ENCODE results near the gene RAD23A. TPM values are rescaled to one million over a fixed set of nuclear protein-coding genes. Genes with fewer than 3 reads are reported as not detected.

RAD23A gene
- total RNA-seq, 1 donor from 2014 or later: 37.7 TPM

DNA sequence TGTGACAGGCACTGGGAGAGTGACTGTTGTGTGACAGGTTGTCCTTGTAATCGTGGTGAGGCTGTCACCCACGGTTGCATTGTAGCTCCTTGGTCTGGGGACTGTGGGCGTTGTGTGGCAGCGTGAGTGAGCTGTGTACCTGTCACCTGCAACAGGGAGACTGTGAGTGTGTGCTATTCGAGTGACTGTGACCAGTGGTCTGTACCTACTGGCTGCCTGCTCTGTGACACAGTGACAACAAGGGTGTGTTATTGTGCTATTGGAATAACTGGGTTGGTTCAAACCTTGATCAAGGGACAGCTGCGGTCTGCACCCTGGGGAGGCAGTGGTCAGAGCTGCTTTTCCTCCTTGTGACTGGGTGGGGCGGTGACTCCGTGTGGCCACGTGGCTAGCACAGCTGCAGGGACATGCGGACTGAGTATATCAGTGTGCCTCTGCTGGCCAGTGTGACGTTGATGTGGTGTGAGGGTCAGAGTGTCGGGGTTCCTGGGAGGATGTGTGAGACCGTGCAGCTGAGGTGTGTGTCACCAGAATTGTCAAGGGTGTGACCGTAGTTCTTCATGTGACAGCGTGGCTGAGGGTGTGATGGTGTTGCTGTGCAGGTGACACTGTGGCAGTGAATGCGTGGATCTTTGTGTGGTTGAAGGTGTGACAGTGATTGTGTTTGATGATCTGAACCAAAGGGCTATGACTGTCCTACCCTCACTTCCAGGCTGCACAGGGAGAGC, 39.6 kb downstream of the RAD23A start:
- H3K27me3 ChIP-seq: peaks cover 100% of the 10 kb centered on the region
- H3K27ac ChIP-seq: no peak overlapping the region
- H3F3A ChIP-seq (ENCODE audit: low read depth): peaks cover 6% of the 10 kb centered on the region
- H3K9me3 ChIP-seq (ENCODE audit: low read depth): no peaks in the 10 kb centered on the region
- Mint-ChIP-seq H3K27ac (no peak overlapping the region), H3K9me3 (peaks cover 2% of the 10 kb centered on the region), H3K4me3 (peak overlapping the region; percentile 72), H3K4me1 (peaks cover 13% of the 10 kb centered on the region), H3K27me3 (ENCODE audit: insufficient read depth, low read depth) (peaks cover 16% of the 10 kb centered on the region), H3K36me3 (no peaks in the 10 kb centered on the region)
- H4K20me1 ChIP-seq (ENCODE audit: low read depth): peaks cover 5% of the 10 kb centered on the region
- TF ChIP-seq EZH2phosphoT487 (IDR thresholded peaks at IDR 0.05) (no peak), EZH2 (IDR thresholded peaks at IDR 0.05) (no peak)
- TF ChIP-seq, protein P1, sequence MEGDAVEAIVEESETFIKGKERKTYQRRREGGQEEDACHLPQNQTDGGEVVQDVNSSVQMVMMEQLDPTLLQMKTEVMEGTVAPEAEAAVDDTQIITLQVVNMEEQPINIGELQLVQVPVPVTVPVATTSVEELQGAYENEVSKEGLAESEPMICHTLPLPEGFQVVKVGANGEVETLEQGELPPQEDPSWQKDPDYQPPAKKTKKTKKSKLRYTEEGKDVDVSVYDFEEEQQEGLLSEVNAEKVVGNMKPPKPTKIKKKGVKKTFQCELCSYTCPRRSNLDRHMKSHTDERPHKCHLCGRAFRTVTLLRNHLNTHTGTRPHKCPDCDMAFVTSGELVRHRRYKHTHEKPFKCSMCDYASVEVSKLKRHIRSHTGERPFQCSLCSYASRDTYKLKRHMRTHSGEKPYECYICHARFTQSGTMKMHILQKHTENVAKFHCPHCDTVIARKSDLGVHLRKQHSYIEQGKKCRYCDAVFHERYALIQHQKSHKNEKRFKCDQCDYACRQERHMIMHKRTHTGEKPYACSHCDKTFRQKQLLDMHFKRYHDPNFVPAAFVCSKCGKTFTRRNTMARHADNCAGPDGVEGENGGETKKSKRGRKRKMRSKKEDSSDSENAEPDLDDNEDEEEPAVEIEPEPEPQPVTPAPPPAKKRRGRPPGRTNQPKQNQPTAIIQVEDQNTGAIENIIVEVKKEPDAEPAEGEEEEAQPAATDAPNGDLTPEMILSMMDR (IDR thresholded peaks at IDR 0.05): no peak
- peak; percentile 36 for DNase-seq (ENCODE audit: low spot score)
- no peaks in the 10 kb centered on the region for H3K4me1 ChIP-seq
- no peak overlapping the region for H3K4me3 ChIP-seq
- H2AFZ ChIP-seq (replicated peaks): no peak overlapping the region
- no peak overlapping the region for H3K4me2 ChIP-seq
- H3K79me2 ChIP-seq (ENCODE audit: low read depth): no peaks in the 10 kb centered on the region
- H3K9ac ChIP-seq: no peak overlapping the region
- H3K36me3 ChIP-seq: no peaks in the 10 kb centered on the region

- no peaks in the 10 kb centered on the region for H3K79me2 ChIP-seq (ENCODE audit: low read depth)
- TF ChIP-seq, protein P1 (IDR thresholded peaks at IDR 0.05): no peak
- TF ChIP-seq EZH2 (IDR thresholded peaks at IDR 0.05): no peak
- TF ChIP-seq EZH2phosphoT487 (IDR thresholded peaks at IDR 0.05): no peak
- H3K9me3 Mint-ChIP-seq: peaks cover 5% of the 10 kb centered on the region
- no peak overlapping the region for H3K4me2 ChIP-seq
- H3K4me1 ChIP-seq: no peaks in the 10 kb centered on the region
- H2AFZ ChIP-seq (replicated peaks): no peak overlapping the region
- no peak overlapping the region for H3K27ac ChIP-seq
- H3K36me3 ChIP-seq: no peaks in the 10 kb centered on the region
- peaks cover 5% of the 10 kb centered on the region for H4K20me1 ChIP-seq (ENCODE audit: low read depth)
- no peak overlapping the region for H3K4me3 ChIP-seq
- H3K9me3 ChIP-seq (ENCODE audit: low read depth): no peaks in the 10 kb centered on the region
- no peak overlapping the region for H3K9ac ChIP-seq
- peaks cover 21% of the 10 kb centered on the region for H3K4me1 Mint-ChIP-seq
- peaks cover 29% of the 10 kb centered on the region for H3K27me3 Mint-ChIP-seq (ENCODE audit: insufficient read depth, low read depth)
- H3K4me3 Mint-ChIP-seq: peak overlapping the region; percentile 2
- DNase-seq (ENCODE audit: low spot score): no peak
- peaks cover 100% of the 10 kb centered on the region for H3K27me3 ChIP-seq
- no peak overlapping the region for H3K27ac Mint-ChIP-seq
- H3K36me3 Mint-ChIP-seq: no peaks in the 10 kb centered on the region
- H3F3A ChIP-seq (ENCODE audit: low read depth): peaks cover 6% of the 10 kb centered on the region
Observed at GRCh38 chr19:12986726-12987125, 41.1 kb downstream of the RAD23A start.

- H3K27me3 Mint-ChIP-seq (ENCODE audit: insufficient read depth, low read depth): peaks cover 29% of the 10 kb centered on the region
- Histone ChIP-seq H4K20me1 (ENCODE audit: low read depth) (peaks cover 5% of the 10 kb centered on the region), H3K9me3 (ENCODE audit: low read depth) (no peaks in the 10 kb centered on the region), H3F3A (ENCODE audit: low read depth) (peaks cover 6% of the 10 kb centered on the region), H2AFZ (replicated peaks) (no peak overlapping the region), H3K9ac (no peak overlapping the region), H3K27ac (no peak overlapping the region), H3K4me1 (no peaks in the 10 kb centered on the region), H3K79me2 (ENCODE audit: low read depth) (no peaks in the 10 kb centered on the region), H3K36me3 (no peaks in the 10 kb centered on the region), H3K27me3 (peaks cover 100% of the 10 kb centered on the region), H3K4me2 (no peak overlapping the region), H3K4me3 (no peak overlapping the region)
- H3K4me3 Mint-ChIP-seq: peak overlapping the region; percentile 2
- H3K27ac Mint-ChIP-seq: no peak overlapping the region
- no peaks in the 10 kb centered on the region for H3K36me3 Mint-ChIP-seq
- no peak for DNase-seq (ENCODE audit: low spot score)
- peaks cover 21% of the 10 kb centered on the region for H3K4me1 Mint-ChIP-seq
- TF ChIP-seq EZH2 (IDR thresholded peaks at IDR 0.05) (no peak), EZH2phosphoT487 (IDR thresholded peaks at IDR 0.05) (no peak)
- TF ChIP-seq, protein P1 (IDR thresholded peaks at IDR 0.05): no peak
- peaks cover 5% of the 10 kb centered on the region for H3K9me3 Mint-ChIP-seq
Observed at GRCh38 chr19:12987190-12987589, 41.5 kb downstream of the RAD23A start.

Data from neural progenitor cell (in vitro differentiated cells).